Renal cortex interstitium (tissue), 11 donors: ENCODE data around the gene CYSTM1. TPM values are rescaled to one million over a fixed set of nuclear protein-coding genes. Genes with fewer than 3 reads are reported as not detected.

Source experiments
- DNase-seq, 11 donors: peaks; one replicate each; pipeline ENCODE4 v3.0.0-alpha.2; 2013; ENCODE audit warnings: low read depth in 9 of 11, low spot score in 4 of 11; ENCODE audit errors: extremely low read depth in 1 of 11
- polyA plus RNA-seq, 3 donors: library from polyadenylated mRNA; unstranded; fragments of 120-200 nt; gene quantifications; one replicate each; pipeline ENCODE4 v1.2.1, GENCODE V29; 2013; ENCODE audit not compliant: insufficient read length in 3 of 3

CYSTM1 gene
- polyA plus RNA-seq, 3 donors, result 51.3 to 89.7 (median 63.8) TPM

DNA sequence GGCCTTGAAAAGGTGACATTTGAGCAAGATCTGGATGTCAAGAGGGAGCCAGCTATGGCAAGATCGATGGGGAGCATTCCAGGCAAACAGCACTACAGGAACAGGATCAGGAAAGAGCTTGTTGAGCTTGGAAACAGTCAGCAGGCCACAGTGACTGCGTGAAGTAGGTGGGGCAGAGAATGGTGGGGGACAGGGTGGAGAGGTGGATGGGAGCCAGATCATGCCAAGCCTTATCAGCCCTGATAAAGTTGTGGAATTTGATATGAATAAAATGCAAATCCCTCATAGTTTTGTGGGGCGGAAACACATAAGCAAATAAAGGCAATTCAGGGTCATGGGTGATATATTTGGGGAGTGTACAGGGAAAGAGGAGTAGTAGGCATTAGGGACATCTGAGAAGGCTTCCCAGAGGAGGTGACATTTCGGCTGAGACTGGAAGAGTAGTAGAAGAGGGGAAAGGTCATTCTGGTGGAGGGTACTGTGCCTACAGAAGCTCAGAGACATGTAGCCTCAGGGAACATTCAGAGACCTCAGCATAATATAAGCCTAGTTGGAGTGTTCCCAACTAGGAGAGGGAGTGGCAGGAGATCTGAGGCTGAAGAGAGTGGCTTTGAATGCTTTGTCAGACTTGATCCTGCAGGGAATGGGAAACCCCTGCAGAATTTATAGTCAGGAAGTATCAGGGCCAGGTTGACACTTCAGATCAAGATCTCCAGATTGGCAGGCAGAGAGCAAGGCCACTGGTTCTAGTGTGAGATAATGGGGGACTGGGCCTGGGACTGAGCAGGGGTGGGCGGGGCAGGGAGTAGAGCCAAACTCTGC lies 9.7 kb upstream of the CYSTM1 start:
- no peak for DNase-seq

DNA sequence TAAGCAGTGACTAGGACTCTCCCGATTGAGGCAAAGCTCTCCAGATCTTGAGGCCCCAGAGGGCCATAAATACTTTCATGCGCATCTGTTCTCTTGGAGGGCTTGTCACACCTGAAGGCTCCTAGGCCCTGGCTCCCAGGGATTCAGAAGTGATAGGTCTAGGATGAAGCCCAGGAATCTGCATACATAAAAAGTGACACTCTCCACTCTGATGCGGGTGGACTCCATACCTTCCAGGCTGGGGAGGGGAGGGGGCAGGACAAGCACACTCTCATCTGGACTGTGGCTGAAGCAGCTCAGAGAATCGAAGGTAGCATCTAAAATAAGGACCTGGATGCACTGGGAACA lies 9.1 kb upstream of the CYSTM1 start:
- DNase-seq, result no peak

DNA sequence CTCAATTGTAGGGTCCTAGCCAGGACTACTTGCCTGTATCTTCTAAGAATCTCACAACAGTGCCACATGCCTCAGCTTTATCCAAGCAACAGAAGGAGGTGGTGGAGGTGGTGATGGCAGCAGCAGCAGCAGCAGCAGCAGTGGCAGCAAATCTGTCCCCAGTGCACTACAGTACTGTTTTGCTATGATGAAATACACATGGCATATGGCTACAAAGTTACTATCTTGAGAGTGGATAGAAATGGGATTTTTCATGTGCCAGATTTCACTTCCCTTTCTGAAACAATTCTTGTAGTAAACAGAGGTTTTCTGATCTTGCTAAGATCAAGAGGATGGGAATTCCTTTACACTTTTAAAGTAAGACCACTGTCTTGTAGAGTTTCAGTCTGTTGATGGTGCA lies 8.1 kb upstream of the CYSTM1 start:
- DNase-seq, result no peak

DNA sequence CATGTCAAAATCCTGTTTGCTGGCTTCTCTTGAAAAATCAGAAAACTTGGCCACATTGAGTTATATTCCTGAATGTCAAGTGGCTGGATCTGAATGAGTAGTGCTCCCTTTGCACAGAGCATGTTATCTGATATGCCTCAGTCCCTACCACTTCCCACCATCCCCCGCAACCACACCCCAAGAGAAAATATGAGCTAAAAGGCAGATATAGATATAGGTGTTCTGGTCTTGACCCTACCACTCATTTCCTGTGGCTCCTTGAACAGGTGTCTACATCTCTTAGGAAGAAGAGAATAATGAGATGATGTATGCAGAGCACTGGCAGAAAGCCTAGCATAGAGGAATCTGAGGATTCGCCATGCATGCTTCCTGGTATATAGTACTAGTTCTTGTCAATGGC lies 6.6 kb upstream of the CYSTM1 start:
- no peak for DNase-seq

DNA sequence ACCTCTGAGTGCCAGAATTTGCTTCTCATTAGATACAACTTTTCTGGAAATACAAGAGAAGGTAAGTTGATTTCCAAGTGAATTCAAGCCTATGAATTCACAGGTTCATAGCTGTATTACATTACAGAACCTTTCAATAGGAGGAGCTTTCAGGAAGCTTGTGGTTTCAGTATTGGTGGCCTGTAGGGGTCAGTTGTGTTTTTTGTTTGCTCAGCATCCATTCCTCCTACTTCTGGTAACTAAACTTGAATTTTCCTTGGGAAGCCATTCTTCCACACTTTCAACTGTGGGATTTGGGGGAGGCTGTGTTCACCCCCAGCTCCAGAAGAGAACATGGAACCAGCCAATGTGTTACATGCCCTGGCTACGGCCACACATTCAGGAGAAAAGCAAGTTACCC lies 5.6 kb upstream of the CYSTM1 start:
- no peak for DNase-seq

DNA sequence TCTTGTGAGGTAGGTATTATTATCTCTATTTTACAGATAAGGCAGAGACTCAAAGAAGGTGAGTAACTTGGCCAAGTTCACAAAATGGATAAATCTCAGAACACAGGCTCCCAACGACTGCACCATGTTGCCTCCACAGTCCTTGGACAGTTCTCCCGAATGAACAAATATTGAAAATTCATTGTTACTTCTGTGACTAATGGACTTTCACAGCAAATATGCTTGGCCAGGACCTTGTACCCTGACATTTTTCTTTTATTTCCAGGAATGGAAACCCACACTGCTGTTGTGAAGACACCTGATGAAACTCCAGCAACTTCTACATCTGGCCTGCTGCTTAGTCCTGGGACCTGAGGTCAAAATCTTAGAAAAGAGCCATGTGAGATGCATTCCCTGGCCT lies 2.5 kb upstream of the CYSTM1 start:
- DNase-seq, result no peak

DNA sequence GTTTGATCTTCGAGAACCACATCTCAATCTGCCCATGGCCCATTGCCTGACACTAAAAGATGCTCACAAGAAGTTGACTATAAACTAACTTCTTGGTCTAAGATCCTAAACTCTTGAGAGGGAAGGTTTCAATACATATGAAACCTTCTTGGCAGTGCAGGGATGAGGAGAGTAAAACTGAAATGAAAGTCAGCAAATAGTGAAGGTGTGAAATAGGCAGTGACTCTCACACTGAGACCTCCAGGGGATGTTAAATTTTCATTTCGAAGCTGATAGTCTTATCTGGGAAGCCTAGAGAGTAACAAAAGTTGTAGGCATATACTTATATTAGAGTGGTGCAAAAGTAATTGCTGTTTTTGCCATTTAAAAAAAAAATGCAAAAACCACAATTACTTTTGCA lies 974 bp upstream of the CYSTM1 start:
- no peak for DNase-seq

DNA sequence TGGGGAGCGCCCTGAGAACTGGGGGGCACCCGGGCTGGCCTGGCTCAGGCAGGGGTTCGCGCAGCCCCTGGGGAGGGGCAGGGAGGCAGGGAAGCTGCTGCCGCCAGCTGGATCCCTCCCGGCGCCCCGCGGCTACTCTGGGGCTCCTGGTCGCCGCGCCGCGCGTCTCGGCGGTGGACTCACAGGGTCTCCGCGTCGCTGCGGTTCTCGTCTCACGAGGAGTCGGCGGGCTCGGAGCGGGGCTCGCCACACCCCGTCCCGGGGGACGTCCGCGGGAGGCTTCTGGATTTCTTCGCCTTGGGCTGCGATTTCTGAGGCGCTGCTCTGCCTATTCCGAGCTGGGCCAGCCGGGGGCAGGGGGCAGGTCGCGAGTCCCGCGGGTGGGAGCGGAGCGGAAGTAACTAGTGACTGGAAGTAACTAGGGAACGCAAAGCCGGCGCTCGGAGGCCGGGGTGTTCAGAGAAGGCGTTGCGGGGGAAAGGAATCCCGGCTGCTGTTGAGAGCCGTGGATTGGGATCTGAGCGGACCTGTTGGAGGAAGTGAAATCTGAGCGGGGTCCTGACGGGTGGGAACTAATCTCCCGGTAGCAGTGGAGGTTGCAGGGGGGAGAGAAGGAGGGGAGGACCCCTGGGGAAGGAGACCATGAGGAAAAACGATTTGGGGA lies 511 bp downstream of the CYSTM1 start:
- DNase-seq, result peak; percentile 44 to 73 (median 56)

GRCh38 chr5:140176031-140176387 lies 1.0 kb downstream of the CYSTM1 start:
- DNase-seq, result no peak

GRCh38 chr5:140178086-140178410 lies 3.1 kb downstream of the CYSTM1 start:
- no peak for DNase-seq

DNA sequence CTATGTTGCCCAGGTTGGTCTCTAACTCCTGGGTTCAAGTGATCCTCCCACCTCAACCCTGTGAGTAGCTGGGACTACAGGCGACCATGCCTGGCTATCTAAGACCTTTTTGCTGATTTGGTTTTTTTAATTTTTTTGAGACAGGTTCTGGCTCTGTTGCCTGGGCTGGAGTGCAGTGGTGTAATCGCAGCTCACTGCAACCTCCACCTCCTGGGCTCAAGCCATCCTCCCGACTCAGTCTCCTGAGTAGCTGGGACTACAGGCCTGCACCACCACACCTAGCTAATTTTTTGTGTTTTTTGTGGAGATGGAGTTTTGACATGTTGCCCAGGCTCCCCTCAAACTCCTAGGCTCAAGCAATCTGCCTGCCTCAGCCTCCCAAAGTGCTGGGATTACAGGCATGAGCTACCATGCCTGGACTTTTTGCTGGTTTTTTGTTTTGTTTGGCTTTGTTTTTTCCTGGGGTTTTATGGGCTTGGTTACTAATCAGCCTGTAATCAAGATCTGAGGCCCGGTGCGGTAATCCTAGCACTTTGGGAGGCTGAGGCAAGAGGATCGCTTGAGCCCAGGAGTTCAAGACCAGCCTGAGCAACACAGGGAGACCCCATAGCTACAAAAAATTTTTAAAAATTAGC lies 3.6 kb downstream of the CYSTM1 start:
- no peak for DNase-seq

- no peak for DNase-seq
Observed at GRCh38 chr5:140181002-140181483, 6.1 kb downstream of the CYSTM1 start.

GRCh38 chr5:140181525-140181924 lies 6.5 kb downstream of the CYSTM1 start:
- DNase-seq, result no peak

DNA sequence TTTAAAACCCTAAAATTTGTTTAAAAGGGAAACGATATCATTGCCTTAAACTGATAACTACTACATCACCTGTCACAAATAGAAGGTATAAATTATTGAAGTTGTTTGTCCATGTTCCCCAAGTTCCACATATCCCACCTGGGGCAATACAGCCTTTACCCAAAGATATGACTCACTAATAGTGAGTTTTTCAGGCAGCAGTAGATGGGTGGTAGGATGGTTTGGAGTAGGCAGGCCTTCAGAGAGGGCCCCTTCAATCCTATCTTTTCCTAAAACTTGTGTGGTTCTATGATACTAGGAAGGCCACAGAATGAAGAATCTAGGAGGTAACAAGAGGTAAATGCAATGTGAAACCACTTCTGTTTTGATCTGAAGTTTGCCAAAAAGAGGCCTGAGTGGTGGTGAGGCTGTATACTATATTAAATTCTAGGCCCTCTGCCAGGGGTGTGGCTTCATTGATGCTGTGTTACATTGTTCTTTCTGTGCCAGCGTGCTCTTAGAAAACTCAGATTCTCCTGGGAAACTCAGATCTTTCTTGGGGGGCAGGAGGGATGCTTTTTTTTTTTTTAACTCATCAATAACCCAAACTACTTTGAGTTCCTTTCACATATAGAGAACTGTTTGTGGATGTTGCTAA lies 7.2 kb downstream of the CYSTM1 start:
- no peak for DNase-seq

DNA sequence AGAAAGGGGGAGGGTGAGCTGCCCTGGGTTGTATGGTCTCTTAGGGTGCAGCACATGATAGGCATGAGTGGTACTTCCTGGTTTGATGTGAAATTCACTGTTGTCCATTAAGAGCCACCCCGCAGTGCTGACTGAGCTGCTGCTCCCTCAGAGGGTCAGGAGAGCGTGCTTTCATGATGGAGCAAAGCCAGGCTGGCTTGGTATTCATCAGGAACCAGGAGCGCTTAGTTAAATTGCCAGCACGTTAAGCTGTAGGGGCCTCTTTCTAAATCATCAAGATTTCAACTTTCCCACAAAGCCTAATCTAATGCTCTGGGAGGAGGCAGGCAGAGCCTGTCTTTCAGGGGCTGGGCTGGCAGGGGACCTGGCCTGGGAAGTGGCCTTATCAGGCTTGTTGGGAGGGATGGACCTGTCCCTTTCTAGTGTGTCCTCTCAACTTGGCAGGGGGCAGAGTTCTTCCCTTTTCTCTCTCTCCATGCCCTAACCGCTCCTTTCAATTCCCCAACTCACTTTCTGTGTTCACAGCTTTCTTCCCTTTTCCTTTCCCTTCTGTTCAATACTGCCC lies 7.9 kb downstream of the CYSTM1 start:
- no peak for DNase-seq

DNA sequence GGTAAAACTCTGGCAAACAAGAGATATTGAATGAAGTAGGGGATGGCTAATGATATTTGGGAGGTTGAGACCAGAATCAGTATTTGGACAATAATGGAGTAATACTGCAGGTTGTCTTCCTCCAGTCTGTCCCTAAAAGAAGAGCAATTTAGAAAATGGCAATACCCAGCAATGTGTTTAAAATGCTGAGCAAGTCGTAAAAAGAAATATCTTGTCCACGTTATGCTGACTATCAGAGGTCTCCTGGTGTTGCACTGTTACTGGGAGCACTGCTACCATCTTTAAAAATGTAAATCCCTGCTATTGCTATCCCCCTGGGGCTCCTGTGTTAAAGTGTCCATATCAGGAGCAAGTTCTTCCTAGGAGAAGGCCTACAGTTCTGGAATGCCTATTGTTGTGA lies 10.4 kb downstream of the CYSTM1 start:
- no peak for DNase-seq

GRCh38 chr5:140186267-140186671 lies 11.3 kb downstream of the CYSTM1 start:
- no peak for DNase-seq

- no peak for DNase-seq
Observed at GRCh38 chr5:140189253-140189652, 14.3 kb downstream of the CYSTM1 start.

DNA sequence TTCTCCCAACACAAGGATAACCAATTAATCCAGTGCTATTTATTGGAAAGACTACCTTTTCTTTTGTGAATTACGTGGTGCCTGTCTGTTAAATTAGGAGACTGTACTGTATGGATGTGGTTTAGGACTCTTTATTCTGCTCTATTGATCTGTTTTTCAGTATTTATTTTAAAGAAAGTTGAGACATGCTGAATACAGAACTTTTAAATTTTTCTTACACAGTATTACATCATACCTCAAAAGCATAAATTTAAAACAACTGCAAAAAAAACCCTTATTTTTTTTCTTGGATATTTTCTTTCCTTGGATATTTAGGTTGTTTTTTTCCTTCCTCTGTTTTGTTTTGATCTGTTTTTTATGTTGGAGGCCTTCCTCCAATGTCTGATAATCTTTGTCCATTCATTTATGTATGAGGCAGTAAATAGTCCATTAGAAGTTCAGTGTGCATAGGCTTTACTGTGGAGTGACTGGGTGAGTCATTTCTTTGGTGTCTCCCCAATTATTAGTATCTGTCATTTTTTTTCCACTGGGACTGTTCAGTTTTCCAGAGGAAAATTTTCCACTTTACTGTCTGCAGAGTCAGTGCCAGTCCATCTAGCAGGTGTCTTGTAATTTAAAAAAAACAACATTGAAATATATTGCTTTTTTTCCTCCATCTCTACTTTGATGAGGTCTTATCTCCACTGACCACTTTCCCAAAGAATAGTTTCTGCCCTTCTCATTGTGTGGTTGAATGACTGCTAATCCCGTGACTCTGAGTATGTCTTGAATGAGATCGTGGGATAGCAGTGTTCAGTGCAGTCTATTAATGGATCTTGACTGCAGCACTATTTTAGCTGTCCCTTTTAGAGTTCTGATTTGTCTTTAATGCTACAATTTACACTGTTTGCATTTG lies 15.2 kb downstream of the CYSTM1 start:
- DNase-seq, result no peak
